Measurements from ENCODE around the gene INSR. TPM values are rescaled to one million over a fixed set of nuclear protein-coding genes. Genes with fewer than 3 reads are reported as not detected.

Gene INSR
- total RNA-seq, 1 experiment from 2014 or later: 8.4 TPM

GRCh38 chr19:7304200-7304599 is 10.0 kb upstream of the INSR start:
- CTCF ChIA-PET: interaction anchor here (0.6 to 0.7 kb wide), 2 partner anchors 37 to 208 kb away, joined by 3 read pairs; no protein-coding TSS in a partner anchor

GRCh38 chr19:7303470-7303869 is 9.3 kb upstream of the INSR start:
- Mint-ChIP-seq H3K9me3 (ENCODE audit: low read depth, unreplicated experiment) (no peaks in the 10 kb centered on the region), H3K4me1 (ENCODE audit: low read depth, unreplicated experiment) (no peaks in the 10 kb centered on the region), H3K36me3 (ENCODE audit: insufficient read depth, unreplicated experiment) (no peaks in the 10 kb centered on the region), H3K27me3 (ENCODE audit: unreplicated experiment) (peaks cover 1% of the 10 kb centered on the region), H3K4me3 (ENCODE audit: low read depth, unreplicated experiment) (no peak overlapping the region), H3K27ac (ENCODE audit: unreplicated experiment) (no peak overlapping the region)
- TF ChIP-seq CTCF (IDR thresholded peaks at IDR 0.05; ENCODE audit: unreplicated experiment): no peak
- DNase-seq: no peak
- no TSS peak for BruUV-seq (replicated peaks)
- intact Hi-C loops (cut with micrococcal nuclease; ENCODE audit: unreplicated experiment): no loop called here
- CTCF ChIA-PET: no interaction called here

More at GRCh38 chr19:7304200-7304599, 10.0 kb upstream of the INSR start:
- BruUV-seq (replicated peaks): no TSS peak
- intact Hi-C loops (cut with micrococcal nuclease; ENCODE audit: unreplicated experiment): no loop called here
- Mint-ChIP-seq H3K9me3 (ENCODE audit: low read depth, unreplicated experiment) (no peaks in the 10 kb centered on the region), H3K4me3 (ENCODE audit: low read depth, unreplicated experiment) (no peak overlapping the region), H3K36me3 (ENCODE audit: insufficient read depth, unreplicated experiment) (no peaks in the 10 kb centered on the region), H3K4me1 (ENCODE audit: low read depth, unreplicated experiment) (no peaks in the 10 kb centered on the region), H3K27me3 (ENCODE audit: unreplicated experiment) (no peaks in the 10 kb centered on the region), H3K27ac (ENCODE audit: unreplicated experiment) (no peak overlapping the region)
- DNase-seq: no peak
- no peak for TF ChIP-seq CTCF (IDR thresholded peaks at IDR 0.05; ENCODE audit: unreplicated experiment)

GRCh38 chr19:7301525-7301924 is 7.3 kb upstream of the INSR start:
- H3K4me3 Mint-ChIP-seq (ENCODE audit: low read depth, unreplicated experiment): no peak overlapping the region
- no peaks in the 10 kb centered on the region for H3K4me1 Mint-ChIP-seq (ENCODE audit: low read depth, unreplicated experiment)
- no peaks in the 10 kb centered on the region for H3K9me3 Mint-ChIP-seq (ENCODE audit: low read depth, unreplicated experiment)
- CTCF ChIA-PET: interaction anchor here (0.6 kb wide), 1 partner anchor 132 kb away, joined by 4 read pairs; no protein-coding TSS in a partner anchor
- BruUV-seq (replicated peaks): no TSS peak
- no peak for DNase-seq
- no peak for TF ChIP-seq CTCF (IDR thresholded peaks at IDR 0.05; ENCODE audit: unreplicated experiment)
- no peaks in the 10 kb centered on the region for H3K36me3 Mint-ChIP-seq (ENCODE audit: insufficient read depth, unreplicated experiment)
- peaks cover 11% of the 10 kb centered on the region for H3K27me3 Mint-ChIP-seq (ENCODE audit: unreplicated experiment)
- intact Hi-C loops (cut with micrococcal nuclease; ENCODE audit: unreplicated experiment): no loop called here
- no peak overlapping the region for H3K27ac Mint-ChIP-seq (ENCODE audit: unreplicated experiment)

- no peak for DNase-seq
- H3K27ac Mint-ChIP-seq (ENCODE audit: unreplicated experiment): no peak overlapping the region
- intact Hi-C loops (cut with micrococcal nuclease; ENCODE audit: unreplicated experiment): loop anchor here (5.0 kb wide), 1 partner anchor 100 kb away; no protein-coding TSS in a partner anchor
- no peaks in the 10 kb centered on the region for H3K9me3 Mint-ChIP-seq (ENCODE audit: low read depth, unreplicated experiment)
- H3K4me1 Mint-ChIP-seq (ENCODE audit: low read depth, unreplicated experiment): no peaks in the 10 kb centered on the region
- peaks cover 12% of the 10 kb centered on the region for H3K36me3 Mint-ChIP-seq (ENCODE audit: insufficient read depth, unreplicated experiment)
- CTCF ChIA-PET: no interaction called here
- no TSS peak for BruUV-seq (replicated peaks)
- H3K27me3 Mint-ChIP-seq (ENCODE audit: unreplicated experiment): peaks cover 24% of the 10 kb centered on the region
- no peak for TF ChIP-seq CTCF (IDR thresholded peaks at IDR 0.05; ENCODE audit: unreplicated experiment)
- H3K4me3 Mint-ChIP-seq (ENCODE audit: low read depth, unreplicated experiment): no peak overlapping the region
These were observed 3.5 kb upstream of the INSR start for GRCh38 chr19:7297742-7298141.
